NCI-H1417 treated with DMSO at 0.1 percent for 48 hours (cell line): ENCODE results near the gene SRSF10.
"Not testable (repeated sequence)": the region's sequence is repeated elsewhere in the genome, so short reads cannot be mapped to it uniquely, and the experiment has no call there.

Experiments
- DNase-seq: peaks from one replicate; lab custom pipeline; 2025; lab: John Stamatoyannopoulos, UW

Gene SRSF10

DNA sequence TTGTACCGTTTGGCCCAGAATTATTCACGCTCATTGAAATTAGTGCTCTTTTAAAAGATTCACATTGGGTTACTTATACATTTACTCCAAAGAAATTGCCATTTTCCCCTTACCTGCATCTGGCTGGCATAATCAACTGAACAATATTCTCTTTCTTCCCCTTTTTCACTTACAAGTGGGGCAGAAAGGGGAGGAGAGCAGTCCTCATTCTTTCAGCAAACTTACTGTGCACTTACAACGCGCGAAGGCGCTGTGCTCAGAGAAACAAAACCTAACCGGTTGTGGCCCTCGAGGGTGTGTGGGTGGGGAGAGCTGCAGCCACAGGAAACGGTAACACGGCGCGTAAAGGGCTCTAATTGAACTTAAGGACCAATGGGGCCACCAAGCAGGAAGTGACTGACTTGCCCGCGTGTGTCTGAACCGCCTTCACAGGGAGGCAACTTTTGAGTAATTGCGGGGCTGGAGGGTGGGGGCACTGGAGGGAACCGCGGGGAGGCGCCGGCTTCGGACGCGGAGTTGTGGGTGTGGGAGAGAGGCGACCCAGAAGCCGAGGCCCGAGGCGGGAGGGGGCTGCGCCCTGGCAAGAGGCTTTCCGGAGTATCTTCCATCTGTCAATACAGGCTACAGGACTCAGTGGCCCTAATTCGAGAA lies 21.2 kb downstream of the SRSF10 start:
- peak; percentile 87 for DNase-seq

DNA sequence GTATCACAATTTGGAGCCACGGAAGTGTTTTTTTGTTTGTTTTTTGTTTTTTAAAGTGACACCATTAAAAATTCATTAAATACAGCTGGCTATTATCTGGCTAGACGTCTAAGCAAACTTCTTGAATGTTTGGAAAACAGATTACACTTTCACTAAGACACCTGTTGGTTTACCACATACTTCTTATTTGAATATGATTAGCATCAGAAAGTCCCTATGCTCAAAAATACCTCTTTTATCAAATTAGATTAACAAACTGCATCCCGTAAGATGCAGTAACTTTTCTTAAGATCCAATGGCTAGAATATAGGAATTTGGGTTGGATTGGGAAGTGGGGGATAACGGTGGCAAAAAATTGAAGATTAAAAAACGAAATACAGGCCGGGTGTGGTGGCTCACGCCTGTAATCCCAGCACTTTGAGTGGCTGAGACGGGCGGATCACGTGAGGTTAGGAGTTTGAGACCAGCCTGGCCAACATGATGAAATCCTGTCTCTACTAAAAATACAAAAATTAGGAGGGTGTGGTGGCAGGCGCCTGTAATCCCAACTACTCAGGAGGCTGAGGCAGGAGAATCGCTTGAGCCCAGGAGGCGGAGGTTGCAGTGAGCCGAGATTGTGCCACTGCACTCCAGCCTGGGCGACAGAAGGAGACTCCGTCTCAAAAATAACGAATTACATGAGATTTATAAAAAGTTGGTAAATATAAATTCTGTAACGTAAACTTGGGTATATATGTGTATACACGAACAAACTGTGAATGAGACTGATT lies 21.9 kb downstream of the SRSF10 start:
- DNase-seq: not testable (repeated sequence)

DNA sequence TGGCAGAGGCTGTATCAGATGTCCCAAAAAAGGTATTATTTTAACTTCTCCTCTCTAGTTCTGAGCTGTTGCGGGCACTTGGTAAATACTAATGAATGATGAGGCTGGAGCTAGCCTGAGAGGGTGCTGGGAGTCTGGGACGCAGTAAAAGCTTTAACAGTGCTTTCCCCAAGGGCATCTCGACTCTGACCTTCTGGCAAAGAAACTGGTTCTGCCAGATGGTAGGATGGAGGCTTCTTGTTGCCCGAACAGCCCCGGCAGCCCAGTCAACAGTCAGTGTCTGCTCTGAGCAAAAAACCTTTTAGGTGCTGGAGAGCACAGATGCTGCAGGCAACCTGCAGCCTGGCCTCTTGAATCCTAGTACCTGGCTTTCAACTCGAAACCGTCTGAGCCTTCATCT lies 23.0 kb downstream of the SRSF10 start:
- DNase-seq: no peak

DNA sequence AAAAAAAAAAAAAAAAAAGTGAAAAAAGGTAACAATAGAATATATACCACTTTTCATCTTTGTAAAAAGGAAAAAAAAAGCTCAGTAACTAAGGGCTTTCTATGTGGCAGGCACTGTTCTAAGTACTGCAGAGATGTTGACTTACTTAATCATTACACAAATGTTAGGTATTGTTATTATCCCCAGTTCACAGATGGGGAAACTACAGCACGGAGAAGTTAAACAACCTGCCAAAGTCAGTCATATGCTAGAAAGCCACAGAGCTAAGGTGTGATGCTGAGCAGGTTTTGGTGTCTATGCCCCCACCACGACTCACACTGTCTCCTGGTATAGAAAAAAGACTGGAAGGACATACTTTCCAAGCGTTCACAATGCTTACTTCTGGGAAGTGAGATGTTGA lies 27.1 kb downstream of the SRSF10 start:
- no peak for DNase-seq

DNA sequence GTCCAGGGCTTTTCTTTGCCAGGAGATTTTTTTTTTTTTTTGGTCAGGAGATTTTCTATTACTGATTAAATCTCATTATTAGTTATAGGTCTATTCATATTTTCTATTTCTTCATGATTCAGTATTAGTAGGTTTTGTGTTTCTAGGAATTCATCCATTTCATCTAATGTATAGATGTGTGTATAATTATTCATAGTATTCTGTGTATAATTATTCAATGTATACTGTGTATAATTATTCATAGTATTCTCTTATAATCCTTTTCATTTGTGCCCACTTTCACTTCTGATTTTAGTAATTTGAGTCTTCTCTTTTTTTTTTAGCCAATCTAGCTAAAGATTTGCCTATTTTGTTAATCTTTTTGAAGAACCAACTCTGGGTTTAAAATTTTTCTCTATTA lies 32.8 kb downstream of the SRSF10 start:
- no peak for DNase-seq

DNA sequence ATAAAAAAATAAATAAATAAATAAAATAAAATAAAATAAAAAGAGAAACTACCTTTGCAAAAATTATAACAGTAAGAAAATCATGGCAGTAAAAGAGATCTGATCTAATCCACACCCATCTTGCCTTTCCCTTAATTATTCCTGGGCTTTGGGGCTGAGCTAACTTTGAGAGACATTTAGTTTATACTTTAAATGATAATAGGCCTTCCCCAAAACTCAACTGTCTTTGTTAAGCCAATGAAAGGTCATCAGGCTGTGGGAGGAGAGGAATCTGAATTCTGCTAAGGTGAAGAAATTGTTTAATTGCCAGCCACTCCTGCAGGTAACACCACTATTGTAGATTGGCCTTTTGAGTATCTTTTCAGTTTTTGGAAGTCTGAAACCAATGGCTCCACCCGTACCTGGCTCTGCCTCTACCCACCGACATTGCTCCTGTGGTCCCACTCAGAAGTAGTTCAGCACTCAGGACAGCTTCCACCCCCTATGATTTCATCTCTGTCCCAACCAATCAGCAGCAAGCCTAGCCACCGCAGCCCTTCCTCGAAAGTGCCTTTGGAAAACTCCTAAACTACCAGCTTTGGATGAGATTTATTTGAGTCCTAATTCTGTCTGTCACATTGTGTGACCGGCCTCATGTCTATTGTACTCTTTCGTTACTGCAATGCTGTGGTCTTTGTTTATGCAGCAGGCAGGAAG lies 43.5 kb downstream of the SRSF10 start:
- DNase-seq: no peak

DNA sequence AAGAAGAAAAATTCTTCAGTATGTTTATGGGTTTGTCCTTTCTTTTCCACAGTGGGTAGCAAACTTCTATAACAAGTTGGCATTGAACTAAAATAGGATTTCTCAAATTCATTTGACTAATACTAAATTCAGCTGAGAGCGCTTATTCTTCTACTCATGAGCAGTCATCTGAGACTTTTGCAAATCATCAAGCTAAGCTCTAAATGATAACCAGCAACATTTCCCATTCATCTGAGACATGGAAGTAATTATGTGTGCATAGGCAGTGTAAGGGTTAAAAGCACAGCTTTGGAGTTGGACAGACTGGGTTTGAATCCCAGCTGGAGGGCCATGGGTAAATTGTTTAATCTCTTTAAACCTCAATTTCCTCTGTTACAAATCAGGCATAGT lies 48.6 kb downstream of the SRSF10 start:
- no peak for DNase-seq

DNA sequence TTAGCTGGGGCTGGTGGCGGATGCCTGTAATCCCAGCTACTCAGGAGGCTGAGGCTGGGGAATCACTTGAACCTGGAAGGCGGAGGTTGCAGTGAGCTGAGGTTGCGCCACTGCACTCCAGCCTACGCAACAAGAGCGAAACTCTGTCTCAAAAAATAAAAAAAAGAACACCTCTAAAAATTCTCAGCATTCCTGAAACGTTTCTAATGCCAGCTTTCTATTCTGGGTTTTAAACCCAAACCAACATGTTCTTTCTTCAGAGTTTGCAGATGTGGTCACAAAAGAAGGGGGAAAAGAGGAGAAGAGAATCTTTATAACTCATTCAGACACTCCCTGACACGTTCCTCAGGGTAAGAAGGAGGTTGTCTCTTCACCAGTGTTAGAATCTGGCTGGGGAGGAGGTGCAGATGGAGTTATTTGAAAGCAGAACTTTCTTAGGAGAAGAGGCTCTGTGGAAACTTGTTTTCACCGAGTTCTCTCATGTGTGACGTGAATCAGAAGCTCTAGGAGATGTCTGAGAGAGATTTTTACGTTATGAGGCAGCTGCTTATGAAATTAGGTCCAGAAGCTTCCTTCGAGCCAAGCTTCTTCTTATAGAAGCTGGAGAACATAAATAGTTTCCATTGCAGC lies 49.2 kb downstream of the SRSF10 start:
- DNase-seq: no peak

DNA sequence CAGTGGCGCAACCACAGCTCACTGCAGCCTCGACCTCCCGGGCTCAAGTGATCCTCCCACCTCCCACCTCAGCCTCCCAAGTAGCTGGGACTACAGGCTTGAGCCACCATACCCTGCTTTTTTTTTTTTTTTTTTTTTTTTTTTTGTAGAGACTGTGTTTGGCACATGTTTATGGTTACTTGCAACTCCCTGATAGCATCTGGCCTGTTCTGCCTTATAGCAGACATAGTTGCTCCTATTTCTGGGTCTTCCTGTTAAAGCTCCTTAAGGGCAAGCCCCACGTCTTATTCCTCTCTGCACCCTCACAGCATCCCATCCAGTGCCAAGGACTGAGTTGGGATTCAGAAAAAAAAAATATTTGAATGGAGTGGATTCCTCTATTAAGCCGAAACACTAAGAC lies 49.9 kb downstream of the SRSF10 start:
- DNase-seq: no peak

DNA sequence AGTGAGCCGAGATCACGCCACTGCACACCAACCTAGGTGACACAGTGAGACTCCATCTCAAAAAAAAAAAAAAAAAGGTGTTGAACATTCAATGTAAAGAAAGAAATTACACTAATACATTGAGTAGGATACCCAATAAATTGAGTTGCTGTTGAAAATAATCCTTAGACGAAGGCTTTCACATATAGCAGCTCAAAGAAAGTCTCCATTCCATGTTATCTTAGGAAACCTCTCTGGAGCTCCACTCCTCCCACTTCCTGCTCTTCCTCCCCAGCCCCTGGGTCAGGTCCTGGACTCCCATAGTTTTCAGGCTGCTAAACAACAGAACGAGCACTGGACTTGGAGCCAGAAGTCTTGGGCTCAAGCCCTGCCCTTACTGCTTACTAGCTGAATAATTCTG lies 51.3 kb downstream of the SRSF10 start:
- DNase-seq: no peak

DNA sequence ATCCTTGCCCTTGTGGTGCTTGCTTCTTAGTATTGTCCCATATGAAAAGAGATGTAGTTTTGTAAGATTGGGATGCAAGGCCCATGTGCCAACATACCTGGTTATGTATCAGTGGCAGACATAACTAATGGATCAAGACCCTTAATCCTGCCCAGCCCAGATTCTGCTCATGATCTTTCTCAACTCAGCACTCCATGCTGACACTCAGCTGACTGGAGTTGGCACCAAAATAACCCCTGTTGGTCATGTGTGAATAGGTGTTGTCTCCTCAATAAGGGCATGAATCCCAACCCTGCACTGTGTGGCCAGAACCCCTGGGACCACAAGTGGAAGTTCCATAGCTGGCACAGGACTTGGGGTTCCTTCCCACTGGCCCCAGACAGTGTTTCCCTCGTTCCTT lies 53.0 kb downstream of the SRSF10 start:
- DNase-seq: no peak

DNA sequence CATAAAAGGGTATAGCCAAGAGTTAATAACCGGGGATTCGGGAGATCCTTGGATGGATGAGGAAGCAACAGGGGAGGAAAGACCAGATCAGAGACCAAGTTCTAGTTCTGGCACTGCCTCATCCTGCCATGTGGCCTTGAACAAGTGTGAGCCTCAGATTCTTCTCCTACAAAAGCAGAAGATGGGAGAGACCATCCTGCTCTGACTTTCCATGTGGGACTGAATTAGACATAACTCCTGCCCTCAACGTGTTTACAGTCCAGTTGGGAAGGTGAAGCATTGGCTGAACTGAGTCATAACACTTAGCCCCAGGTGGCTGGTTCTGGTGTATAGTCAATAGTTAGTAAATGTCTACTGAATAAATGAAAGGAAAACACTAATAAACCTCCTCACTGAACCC lies 54.8 kb downstream of the SRSF10 start:
- DNase-seq: no peak

DNA sequence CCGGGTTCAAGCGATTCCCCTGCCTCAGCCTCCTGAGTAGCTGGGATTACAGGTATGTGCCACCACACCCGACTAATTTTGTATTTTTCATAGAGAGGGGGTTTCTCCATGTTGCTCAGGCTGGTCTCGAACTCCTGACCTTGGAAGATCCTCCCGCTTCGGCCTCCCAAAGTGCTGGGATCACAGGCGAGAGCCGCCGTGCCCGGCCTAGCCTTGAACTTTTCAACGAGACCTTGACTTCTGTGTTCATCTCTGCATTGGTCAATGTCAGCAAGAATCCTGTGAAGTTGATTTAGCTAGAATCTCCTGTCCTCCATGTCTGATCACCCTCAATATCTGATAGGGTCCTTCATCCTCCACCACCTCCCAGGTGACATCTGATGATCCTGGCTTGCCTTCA lies 55.5 kb downstream of the SRSF10 start:
- no peak for DNase-seq

DNA sequence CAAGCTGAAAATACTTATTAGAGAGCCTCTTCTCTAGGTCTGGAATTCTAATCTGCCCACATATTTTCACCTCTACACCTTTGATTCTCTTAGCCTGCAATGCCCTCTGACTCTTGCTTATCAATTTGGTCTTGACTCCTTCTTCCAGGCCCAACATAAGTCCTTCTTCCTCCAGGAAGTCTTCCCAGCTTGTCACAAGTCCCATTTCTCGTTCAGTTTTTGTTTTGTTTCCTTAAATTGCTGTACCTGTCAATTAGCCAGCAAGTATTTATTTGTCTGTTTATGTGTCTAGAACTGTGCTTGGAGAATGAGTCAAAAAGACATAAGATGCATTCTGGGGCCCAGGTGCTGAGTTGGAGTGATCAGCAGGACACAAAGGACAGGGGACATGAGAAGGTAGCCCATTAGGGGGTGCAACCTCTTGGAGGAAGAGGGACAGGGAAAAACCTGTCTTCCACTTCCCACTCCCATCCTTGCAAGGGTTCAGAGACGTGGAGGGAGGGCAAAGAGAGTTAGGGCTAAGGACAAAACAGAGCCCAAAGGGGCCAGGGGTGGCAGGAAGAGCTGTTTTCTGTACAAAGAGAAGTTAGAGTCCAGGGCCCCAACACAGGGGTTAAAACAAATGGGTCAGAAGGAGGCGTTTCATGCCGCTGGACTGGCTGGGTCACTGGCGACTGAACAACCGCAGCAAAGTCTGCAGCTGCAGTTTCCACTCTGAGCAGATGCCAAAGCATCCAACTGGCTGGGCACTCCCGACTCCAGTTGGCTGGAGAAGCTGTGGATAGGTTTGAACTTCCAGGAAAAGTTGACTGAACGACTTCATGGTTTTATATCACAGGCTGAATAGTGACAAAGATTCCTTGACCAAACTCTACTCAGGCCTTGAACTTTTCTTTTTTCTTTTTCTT lies 56.3 kb downstream of the SRSF10 start:
- no peak for DNase-seq

DNA sequence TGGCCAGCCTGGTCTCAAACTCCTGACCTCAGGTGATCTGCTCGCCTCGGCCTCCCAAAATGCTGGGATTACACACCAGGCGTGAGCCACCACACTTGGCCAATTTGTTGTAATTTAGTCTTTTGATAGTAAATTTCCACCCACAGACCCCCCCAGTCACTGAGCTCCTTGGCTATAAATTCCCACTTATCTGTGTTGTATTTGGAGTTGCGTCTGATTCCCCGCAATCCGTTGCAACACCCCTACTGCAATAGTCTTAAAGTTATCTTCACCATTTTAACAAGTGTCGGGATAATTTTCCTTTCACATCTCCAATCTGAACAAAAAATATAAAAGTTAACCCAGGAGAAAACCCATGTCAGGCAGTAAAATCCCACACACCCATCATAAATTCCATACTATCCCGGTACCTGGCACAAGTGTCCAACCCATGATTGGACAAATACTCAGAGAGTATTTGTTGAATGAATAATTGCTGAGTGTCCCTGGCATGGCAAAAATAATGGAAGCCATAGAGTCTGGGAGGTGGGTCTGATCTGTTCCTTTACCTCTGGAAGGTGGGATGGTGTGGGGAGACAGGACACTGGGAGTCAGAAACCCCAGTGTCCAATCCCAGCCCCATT lies 57.7 kb downstream of the SRSF10 start:
- no peak for DNase-seq

DNA sequence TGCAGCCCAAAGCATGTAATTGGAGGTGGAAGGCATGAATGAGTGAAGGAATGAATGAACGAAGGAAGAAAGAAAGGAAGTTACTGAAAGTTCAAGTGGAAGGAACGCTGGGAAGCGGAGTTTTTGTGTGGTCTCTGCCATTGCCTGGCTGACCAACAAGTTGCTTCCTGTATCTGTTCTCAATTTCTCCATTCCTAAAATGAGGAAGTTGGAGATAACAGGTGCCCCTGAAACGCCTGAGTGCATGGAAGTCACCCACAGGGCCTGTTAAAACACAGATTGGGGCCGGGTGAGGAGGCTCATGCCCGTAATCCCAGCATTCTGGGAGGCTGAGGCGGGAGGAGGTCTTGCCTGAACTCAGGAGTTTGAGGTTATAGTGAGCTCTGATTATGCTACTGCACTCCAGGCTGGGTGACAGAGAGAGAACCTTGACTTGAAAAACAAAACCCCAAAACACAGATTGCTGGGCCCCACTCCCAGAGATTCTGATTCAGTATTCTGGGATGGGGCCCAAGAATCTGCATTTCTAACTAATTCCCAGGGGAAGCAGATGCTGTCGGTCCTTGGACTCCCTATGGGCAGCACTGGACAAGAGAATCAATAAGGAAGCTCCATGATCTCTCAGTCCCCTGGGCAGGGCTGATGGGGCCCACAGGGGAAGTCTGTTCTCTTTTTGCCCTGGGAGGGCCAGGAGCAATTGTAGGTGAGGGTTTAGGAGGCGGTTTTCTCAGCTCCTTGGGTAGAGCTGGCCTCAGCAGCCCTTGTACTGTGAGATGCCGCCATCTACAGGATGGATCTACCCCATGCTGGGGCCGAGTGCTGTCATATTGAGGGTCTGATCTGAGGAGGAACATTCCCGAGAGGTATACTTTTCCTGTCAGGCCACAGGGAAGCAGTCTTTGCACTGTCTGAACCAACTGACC lies 63.7 kb downstream of the SRSF10 start:
- DNase-seq: no peak

DNA sequence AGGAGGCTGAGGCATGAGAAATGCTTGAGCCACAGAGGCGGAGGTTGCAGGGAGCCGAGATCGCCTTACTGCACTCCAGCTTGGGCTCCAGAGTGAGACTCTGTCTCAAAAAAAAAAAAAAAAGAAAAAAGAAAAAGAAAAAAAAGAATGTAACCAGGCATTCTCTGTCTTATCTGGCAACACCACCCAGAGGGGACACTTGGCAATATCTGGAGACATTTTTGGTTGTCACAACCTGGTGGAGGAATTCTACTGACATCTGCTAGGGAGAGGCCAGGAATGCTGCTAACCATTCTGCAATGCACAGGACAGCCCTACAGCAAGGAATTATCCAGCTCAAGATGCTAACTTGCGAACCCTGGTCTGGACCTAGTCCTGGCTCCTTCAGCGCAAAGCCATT lies 64.7 kb downstream of the SRSF10 start:
- no peak for DNase-seq

DNA sequence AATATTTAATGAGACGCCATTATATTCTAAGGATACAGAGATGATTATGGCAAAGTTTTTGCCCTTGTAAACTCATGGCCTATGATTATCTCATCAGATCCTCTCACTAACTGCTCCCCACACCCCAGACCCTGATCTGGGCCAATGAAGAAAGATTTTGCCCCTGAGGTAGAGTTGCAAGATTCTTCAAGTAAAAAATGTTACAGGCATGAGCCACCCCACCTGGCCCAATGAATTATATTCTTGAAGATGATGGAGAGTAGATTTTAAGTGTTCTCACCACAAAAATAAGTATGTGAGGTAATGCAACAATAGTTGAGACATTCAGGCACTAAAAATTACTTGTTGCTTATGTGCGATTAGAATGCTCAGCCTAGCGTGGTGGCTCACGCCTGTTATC lies 65.2 kb downstream of the SRSF10 start:
- DNase-seq: no peak
